SJCRH30 (cell line): ENCODE measurements around the gene ITPR2. TPM values are rescaled to one million over a fixed set of nuclear protein-coding genes. Genes with fewer than 3 reads are reported as not detected.
A peak's percentile ranks its signal among the peaks of the same experiment; 100 is the strongest.

ENCODE experiments used
- DNase-seq, 2 experiments: peaks; one replicate each; pipeline ENCODE4 v3.0.0-alpha.2; 2015 to 2020
- H3K27ac ChIP-seq: fragments of 250-450 bp; sonication (Bioruptor Pico); 2 replicates; pipeline ENCODE4 v1.5.1; 2020; ENCODE audit warnings: mild to moderate bottlenecking, moderate library complexity
- H3K27me3 ChIP-seq: fragments of 250-450 bp; sonication (Bioruptor Pico); 2 replicates; pipeline ENCODE4 v1.5.1; 2020; ENCODE audit warnings: mild to moderate bottlenecking, moderate library complexity
- H3K36me3 ChIP-seq: fragments of 250-450 bp; sonication (Bioruptor Pico); 2 replicates; pipeline ENCODE4 v1.5.1; 2020; ENCODE audit warnings: mild to moderate bottlenecking, moderate library complexity
- H3K4me1 ChIP-seq: fragments of 250-450 bp; sonication (Bioruptor Pico); 2 replicates; pipeline ENCODE4 v1.5.1; 2020; ENCODE audit warnings: mild to moderate bottlenecking, moderate library complexity
- H3K4me3 ChIP-seq: fragments of 250-450 bp; sonication (Bioruptor Pico); 2 replicates; pipeline ENCODE4 v1.5.1; 2020; ENCODE audit warnings: mild to moderate bottlenecking, moderate library complexity
- H3K9me3 ChIP-seq: fragments of 250-450 bp; sonication (Bioruptor Pico); replicated peaks from 2 replicates; pipeline ENCODE4 v1.5.1; 2020; ENCODE audit warnings: mild to moderate bottlenecking, moderate library complexity
- total RNA-seq: library from RNA; depleted of rRNA; stranded (reverse); fragments of >200 nt; shearing (Covaris generic); gene quantifications from 2 replicates; pipeline ENCODE4 v1.2.3, GENCODE V29; 2014

The ITPR2 gene
- total RNA-seq, 1 experiment from 2014 or later: 8.7 TPM

GRCh38 chr12:26429070-26429691 is 403.8 kb downstream of the ITPR2 start:
- Histone ChIP-seq H3K27ac (no peak overlapping the region), H3K36me3 (no peaks in the 10 kb centered on the region), H3K4me3 (no peak overlapping the region), H3K9me3 (no peaks in the 10 kb centered on the region), H3K4me1 (peaks cover 10% of the 10 kb centered on the region), H3K27me3 (no peaks in the 10 kb centered on the region)
- DNase-seq: no peak

- Histone ChIP-seq H3K4me3 (no peak overlapping the region), H3K9me3 (no peaks in the 10 kb centered on the region), H3K27ac (no peak overlapping the region), H3K36me3 (no peaks in the 10 kb centered on the region), H3K4me1 (peaks cover 12% of the 10 kb centered on the region), H3K27me3 (no peaks in the 10 kb centered on the region)
- no peak for DNase-seq
These were observed 404.6 kb downstream of the ITPR2 start for GRCh38 chr12:26428420-26428819.

GRCh38 chr12:26426652-26427051 is 406.3 kb downstream of the ITPR2 start:
- no peak overlapping the region for H3K27ac ChIP-seq
- H3K9me3 ChIP-seq: no peaks in the 10 kb centered on the region
- H3K4me1 ChIP-seq: peaks cover 19% of the 10 kb centered on the region
- H3K27me3 ChIP-seq: no peaks in the 10 kb centered on the region
- no peaks in the 10 kb centered on the region for H3K36me3 ChIP-seq
- no peak overlapping the region for H3K4me3 ChIP-seq
- no peak for DNase-seq

- H3K4me3 ChIP-seq: no peak overlapping the region
- DNase-seq: peak in 1 of 2 experiments; percentile 12
- H3K9me3 ChIP-seq: no peaks in the 10 kb centered on the region
- no peaks in the 10 kb centered on the region for H3K27me3 ChIP-seq
- peaks cover 10% of the 10 kb centered on the region; the same call in 1 of the 2 replicates for H3K4me1 ChIP-seq
- H3K36me3 ChIP-seq: no peaks in the 10 kb centered on the region
- H3K27ac ChIP-seq: no peak overlapping the region
These were observed 407.3 kb downstream of the ITPR2 start for GRCh38 chr12:26425587-26426260.

GRCh38 chr12:26422839-26423398 is 410.1 kb downstream of the ITPR2 start:
- Histone ChIP-seq H3K36me3 (no peaks in the 10 kb centered on the region), H3K27me3 (no peaks in the 10 kb centered on the region), H3K27ac (peak overlapping the region; percentile 28; the same call in 1 of the 2 replicates), H3K4me1 (peaks cover 10% of the 10 kb centered on the region; the same call in 1 of the 2 replicates), H3K4me3 (no peak overlapping the region), H3K9me3 (no peaks in the 10 kb centered on the region)
- peak in 1 of 2 experiments; percentile 60 for DNase-seq

GRCh38 chr12:26416550-26416949 is 416.4 kb downstream of the ITPR2 start:
- H3K9me3 ChIP-seq: no peaks in the 10 kb centered on the region
- no peak overlapping the region for H3K27ac ChIP-seq
- no peaks in the 10 kb centered on the region for H3K36me3 ChIP-seq
- no peaks in the 10 kb centered on the region for H3K27me3 ChIP-seq
- no peak for DNase-seq
- H3K4me3 ChIP-seq: no peak overlapping the region
- H3K4me1 ChIP-seq: no peaks in the 10 kb centered on the region

GRCh38 chr12:26410689-26411088 is 422.3 kb downstream of the ITPR2 start:
- Histone ChIP-seq H3K27ac (no peak overlapping the region), H3K36me3 (no peaks in the 10 kb centered on the region)

GRCh38 chr12:26406813-26407212 is 426.2 kb downstream of the ITPR2 start:
- Histone ChIP-seq H3K4me3 (no peak overlapping the region), H3K9me3 (no peaks in the 10 kb centered on the region), H3K27ac (no peak overlapping the region), H3K27me3 (no peaks in the 10 kb centered on the region), H3K4me1 (no peaks in the 10 kb centered on the region), H3K36me3 (no peaks in the 10 kb centered on the region)
- no peak for DNase-seq

More at GRCh38 chr12:26410689-26411088, 422.3 kb downstream of the ITPR2 start:
- Histone ChIP-seq H3K4me1 (no peaks in the 10 kb centered on the region), H3K9me3 (no peaks in the 10 kb centered on the region), H3K4me3 (no peak overlapping the region), H3K27me3 (no peaks in the 10 kb centered on the region)
- no peak for DNase-seq

GRCh38 chr12:26406391-26406790 is 426.6 kb downstream of the ITPR2 start:
- Histone ChIP-seq H3K4me3 (no peak overlapping the region), H3K27me3 (no peaks in the 10 kb centered on the region), H3K36me3 (no peaks in the 10 kb centered on the region), H3K9me3 (no peaks in the 10 kb centered on the region), H3K4me1 (no peaks in the 10 kb centered on the region), H3K27ac (no peak overlapping the region)
- no peak for DNase-seq

GRCh38 chr12:26403601-26404000 is 429.4 kb downstream of the ITPR2 start:
- H3K36me3 ChIP-seq: no peaks in the 10 kb centered on the region
- DNase-seq: no peak
- no peaks in the 10 kb centered on the region for H3K4me1 ChIP-seq
- no peak overlapping the region for H3K4me3 ChIP-seq
- no peaks in the 10 kb centered on the region for H3K27me3 ChIP-seq
- H3K27ac ChIP-seq: no peak overlapping the region
- H3K9me3 ChIP-seq: no peaks in the 10 kb centered on the region

- no peaks in the 10 kb centered on the region for H3K27me3 ChIP-seq
- H3K27ac ChIP-seq: no peak overlapping the region
- H3K9me3 ChIP-seq: no peaks in the 10 kb centered on the region
- no peaks in the 10 kb centered on the region for H3K36me3 ChIP-seq
- DNase-seq: no peak
- no peak overlapping the region for H3K4me3 ChIP-seq
- H3K4me1 ChIP-seq: no peaks in the 10 kb centered on the region
These were observed 430.3 kb downstream of the ITPR2 start for GRCh38 chr12:26402648-26403047.

- H3K9me3 ChIP-seq: no peaks in the 10 kb centered on the region
- DNase-seq: no peak
- H3K4me1 ChIP-seq: no peaks in the 10 kb centered on the region
- no peak overlapping the region for H3K4me3 ChIP-seq
- no peak overlapping the region for H3K27ac ChIP-seq
- H3K36me3 ChIP-seq: no peaks in the 10 kb centered on the region
- no peaks in the 10 kb centered on the region for H3K27me3 ChIP-seq
These were observed 431.1 kb downstream of the ITPR2 start for GRCh38 chr12:26401874-26402273.

GRCh38 chr12:26400627-26401026 is 432.4 kb downstream of the ITPR2 start:
- H3K27ac ChIP-seq: no peak overlapping the region
- H3K4me1 ChIP-seq: no peaks in the 10 kb centered on the region
- no peak overlapping the region for H3K4me3 ChIP-seq
- no peaks in the 10 kb centered on the region for H3K27me3 ChIP-seq
- H3K36me3 ChIP-seq: no peaks in the 10 kb centered on the region
- no peaks in the 10 kb centered on the region for H3K9me3 ChIP-seq
- no peak for DNase-seq

- Histone ChIP-seq H3K4me3 (no peak overlapping the region), H3K36me3 (no peaks in the 10 kb centered on the region), H3K4me1 (no peaks in the 10 kb centered on the region), H3K9me3 (no peaks in the 10 kb centered on the region), H3K27me3 (no peaks in the 10 kb centered on the region), H3K27ac (no peak overlapping the region)
- DNase-seq: no peak
These were observed 433.6 kb downstream of the ITPR2 start for GRCh38 chr12:26399381-26399780.

GRCh38 chr12:26396402-26396801 is 436.6 kb downstream of the ITPR2 start:
- no peaks in the 10 kb centered on the region for H3K9me3 ChIP-seq
- H3K27me3 ChIP-seq: no peaks in the 10 kb centered on the region
- H3K4me1 ChIP-seq: no peaks in the 10 kb centered on the region
- no peaks in the 10 kb centered on the region for H3K36me3 ChIP-seq
- no peak for DNase-seq
- no peak overlapping the region for H3K4me3 ChIP-seq
- no peak overlapping the region for H3K27ac ChIP-seq
